Neural cell (in vitro differentiated cells): ENCODE measurements around the gene SLF1. TPM values are rescaled to one million over a fixed set of nuclear protein-coding genes. Genes with fewer than 3 reads are reported as not detected.

ENCODE experiments used
- H2AFZ ChIP-seq: fragments of 200-600, 300-800 bp; sonication (generic), shearing (Covaris generic); 2 replicates; pipeline ENCODE4 v1.6.0; 2014; ENCODE audit warnings: low read depth, mild to moderate bottlenecking, antibody characterized with exemption, low read length, moderate library complexity
- H3F3A ChIP-seq: fragments of 200-600 bp; shearing (Covaris generic); 2 replicates; pipeline ENCODE4 v1.6.1; 2016; ENCODE audit warnings: mild to moderate bottlenecking, moderate library complexity, mixed read lengths, antibody characterized with exemption, low read length; ENCODE audit not compliant: insufficient read depth, poor library complexity, severe bottlenecking
- H3K27ac ChIP-seq: fragments of 200-600, 300-800 bp; sonication (generic), shearing (Covaris generic); 2 replicates; pipeline ENCODE4 v1.5.1; 2014; ENCODE audit warnings: mild to moderate bottlenecking, low read length, moderate library complexity
- H3K27me3 ChIP-seq: fragments of 300-800, 200-600 bp; sonication (generic), shearing (Covaris generic); 2 replicates; pipeline ENCODE4 v1.6.0; 2014; ENCODE audit warnings: mild to moderate bottlenecking, low read depth, low read length, moderate library complexity; ENCODE audit not compliant: insufficient read depth
- H3K36me3 ChIP-seq: fragments of 300-800, 200-600 bp; sonication (generic), shearing (Covaris generic); 2 replicates; pipeline ENCODE4 v1.5.1; 2014; ENCODE audit warnings: mild to moderate bottlenecking, antibody characterized with exemption, low read length, moderate library complexity; ENCODE audit not compliant: insufficient read depth
- H3K4me2 ChIP-seq: fragments of 300-800, 200-600 bp; sonication (generic), shearing (Covaris generic); 2 replicates; pipeline ENCODE4 v1.6.0; 2014; ENCODE audit warnings: mild to moderate bottlenecking, low read length
- H3K4me3 ChIP-seq: fragments of 300-800, 200-600 bp; sonication (generic), shearing (Covaris generic); 2 replicates; pipeline ENCODE4 v1.5.1; 2014; ENCODE audit warnings: mild to moderate bottlenecking, low read length, moderate library complexity
- H3K79me2 ChIP-seq: fragments of 200-600 bp; shearing (Covaris generic); replicated peaks from 2 replicates; pipeline ENCODE4 v1.6.0; 2014; ENCODE audit warnings: mild to moderate bottlenecking, low read length, moderate library complexity; ENCODE audit not compliant: insufficient read depth
- H3K9ac ChIP-seq: fragments of 300-800, 200-600 bp; sonication (generic), shearing (Covaris generic); 2 replicates; pipeline ENCODE4 v1.6.1; 2016; ENCODE audit warnings: mild to moderate bottlenecking, low read length, mixed read lengths
- H3K9me2 ChIP-seq: fragments of 200-600 bp; shearing (Covaris generic); 2 replicates; pipeline ENCODE4 v1.6.1; 2016; ENCODE audit warnings: mild to moderate bottlenecking, low read length, mixed read lengths; ENCODE audit not compliant: insufficient read depth
- H3K9me3 ChIP-seq: fragments of 200-600, 300-800 bp; sonication (generic), shearing (Covaris generic); 2 replicates; pipeline ENCODE4 v1.6.1; 2016; ENCODE audit warnings: mild to moderate bottlenecking, mixed run types, low read length, moderate library complexity, mixed read lengths
- H4K20me1 ChIP-seq: fragments of 200-600 bp; shearing (Covaris generic); 2 replicates; pipeline ENCODE4 v1.6.1; 2016; ENCODE audit warnings: mild to moderate bottlenecking, mixed run types; ENCODE audit not compliant: insufficient read depth
- CTCF ChIP-seq: fragments of 450-650 bp; IDR thresholded peaks from 2 replicates; pipeline ENCODE4 v1.5.1; 2014; ENCODE audit warnings: antibody characterized with exemption, mild to moderate bottlenecking, moderate library complexity; ENCODE audit not compliant: poor library complexity, severe bottlenecking
- EP300 ChIP-seq: fragments of 450-650 bp; conservative IDR thresholded peaks from 2 replicates; pipeline ENCODE4 v1.6.1; 2014; ENCODE audit warnings: antibody characterized with exemption, mild to moderate bottlenecking, moderate library complexity; ENCODE audit not compliant: poor library complexity, severe bottlenecking
- EZH2 ChIP-seq: fragments of 200-600, 300-800 bp; shearing (Covaris generic), sonication (generic); IDR thresholded peaks from 2 replicates; pipeline ENCODE4 v1.6.1; 2014; ENCODE audit warnings: antibody characterized with exemption, low read length, borderline replicate concordance, mild to moderate bottlenecking; ENCODE audit not compliant: insufficient read depth, poor library complexity, severe bottlenecking
- MXI1 ChIP-seq: fragments of 450-650 bp; conservative IDR thresholded peaks from 2 replicates; pipeline ENCODE4 v1.6.1; 2014; ENCODE audit warnings: antibody characterized with exemption, mild to moderate bottlenecking; ENCODE audit not compliant: poor library complexity, severe bottlenecking
- POLR2AphosphoS5 ChIP-seq: IDR thresholded peaks from 2 replicates; pipeline ENCODE4 v1.6.1; 2012
- RAD21 ChIP-seq: fragments of 450-650 bp; conservative IDR thresholded peaks from 2 replicates; pipeline ENCODE4 v1.6.1; 2014; ENCODE audit warnings: antibody characterized with exemption, mild to moderate bottlenecking, moderate library complexity
- REST ChIP-seq: IDR thresholded peaks from 2 replicates; pipeline ENCODE4 v1.6.1; 2012; ENCODE audit warnings: borderline replicate concordance
- SMC3 ChIP-seq: fragments of 450-650 bp; conservative IDR thresholded peaks from 2 replicates; pipeline ENCODE4 v1.6.1; 2014; ENCODE audit warnings: antibody characterized with exemption, mild to moderate bottlenecking, moderate library complexity; ENCODE audit not compliant: poor library complexity
- TAF1 ChIP-seq: IDR thresholded peaks from 2 replicates; pipeline ENCODE4 v1.6.1; 2012; ENCODE audit warnings: low read depth
- polyA plus RNA-seq: library from polyadenylated mRNA; depleted of rRNA; stranded (reverse); fragments of >200 nt; gene quantifications from 2 replicates; pipeline ENCODE4 v1.2.3, GENCODE V29; 2014

SLF1 gene
- polyA plus RNA-seq, 1 donor from 2014 or later = 19.7 TPM

- no peak overlapping the region for H3K9ac ChIP-seq
- H3K9me3 ChIP-seq = no peaks in the 10 kb centered on the region
- no peaks in the 10 kb centered on the region for H3K36me3 ChIP-seq
- H3K27ac ChIP-seq = no peak overlapping the region
- no peaks in the 10 kb centered on the region for H3K79me2 ChIP-seq
- H3K4me2 ChIP-seq = no peak overlapping the region
- H3K9me2 ChIP-seq = no peaks in the 10 kb centered on the region
- no peaks in the 10 kb centered on the region for H3F3A ChIP-seq
- no peaks in the 10 kb centered on the region for H3K27me3 ChIP-seq
- no peaks in the 10 kb centered on the region for H4K20me1 ChIP-seq
- TF ChIP-seq POLR2AphosphoS5 (no peak), EP300 (no peak), RAD21 (no peak), TAF1 (no peak), REST (no peak), EZH2 (no peak), MXI1 (no peak), SMC3 (no peak), CTCF (no peak)
- no peak overlapping the region for H2AFZ ChIP-seq
- H3K4me3 ChIP-seq = no peak overlapping the region
Observed at GRCh38 chr5:94640176-94640575, 21.7 kb downstream of the SLF1 start.

- H4K20me1 ChIP-seq = no peaks in the 10 kb centered on the region
Observed at GRCh38 chr5:94645053-94645452, 26.6 kb downstream of the SLF1 start.

More at GRCh38 chr5:94645053-94645452, 26.6 kb downstream of the SLF1 start:
- Histone ChIP-seq H3K27me3 (no peaks in the 10 kb centered on the region), H3K4me2 (no peak overlapping the region), H3K9me2 (no peaks in the 10 kb centered on the region), H2AFZ (no peak overlapping the region), H3F3A (no peaks in the 10 kb centered on the region), H3K36me3 (no peaks in the 10 kb centered on the region), H3K9me3 (no peaks in the 10 kb centered on the region), H3K9ac (no peak overlapping the region), H3K4me3 (no peak overlapping the region), H3K79me2 (no peaks in the 10 kb centered on the region), H3K27ac (no peak overlapping the region)
- TF ChIP-seq EP300 (no peak), CTCF (no peak), POLR2AphosphoS5 (no peak), REST (no peak), TAF1 (no peak), EZH2 (no peak), SMC3 (no peak), RAD21 (no peak), MXI1 (no peak)
